Measurements from ENCODE around the gene MALSU1.
A peak's percentile ranks its signal among the peaks of the same experiment; 100 is the strongest.

DNA sequence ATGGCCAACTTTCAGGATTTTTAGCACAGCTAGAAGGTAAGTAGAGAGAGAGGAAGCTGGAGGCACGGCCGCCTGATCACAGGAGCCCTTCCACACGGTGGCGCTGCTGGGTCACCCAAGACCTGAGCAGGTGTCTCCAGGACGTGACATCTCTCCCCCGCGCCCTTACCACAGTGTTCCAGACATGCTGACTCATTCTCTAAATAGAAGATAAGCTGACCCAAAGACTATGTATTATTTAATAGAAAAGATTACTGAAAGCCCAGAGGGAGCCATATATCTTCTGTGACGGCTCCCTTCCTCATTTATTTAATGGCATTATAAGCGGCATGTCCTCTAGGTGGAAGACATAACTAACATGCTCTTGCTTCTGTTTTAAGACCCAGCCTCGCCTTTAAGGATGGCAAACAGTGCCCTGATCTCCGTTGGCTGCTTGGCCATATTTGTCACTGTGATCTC is 26.0 kb upstream of the MALSU1 start:
- TF ChIP-seq, protein P1, sequence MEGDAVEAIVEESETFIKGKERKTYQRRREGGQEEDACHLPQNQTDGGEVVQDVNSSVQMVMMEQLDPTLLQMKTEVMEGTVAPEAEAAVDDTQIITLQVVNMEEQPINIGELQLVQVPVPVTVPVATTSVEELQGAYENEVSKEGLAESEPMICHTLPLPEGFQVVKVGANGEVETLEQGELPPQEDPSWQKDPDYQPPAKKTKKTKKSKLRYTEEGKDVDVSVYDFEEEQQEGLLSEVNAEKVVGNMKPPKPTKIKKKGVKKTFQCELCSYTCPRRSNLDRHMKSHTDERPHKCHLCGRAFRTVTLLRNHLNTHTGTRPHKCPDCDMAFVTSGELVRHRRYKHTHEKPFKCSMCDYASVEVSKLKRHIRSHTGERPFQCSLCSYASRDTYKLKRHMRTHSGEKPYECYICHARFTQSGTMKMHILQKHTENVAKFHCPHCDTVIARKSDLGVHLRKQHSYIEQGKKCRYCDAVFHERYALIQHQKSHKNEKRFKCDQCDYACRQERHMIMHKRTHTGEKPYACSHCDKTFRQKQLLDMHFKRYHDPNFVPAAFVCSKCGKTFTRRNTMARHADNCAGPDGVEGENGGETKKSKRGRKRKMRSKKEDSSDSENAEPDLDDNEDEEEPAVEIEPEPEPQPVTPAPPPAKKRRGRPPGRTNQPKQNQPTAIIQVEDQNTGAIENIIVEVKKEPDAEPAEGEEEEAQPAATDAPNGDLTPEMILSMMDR (IDR thresholded peaks at IDR 0.05), result peak; percentile 28 to 51 (median 37)
- TF ChIP-seq POLR2A (IDR thresholded peaks at IDR 0.05), result no peak
